K562 (cell line): Measurements from ENCODE around the gene PRKG1. TPM values are rescaled to one million over a fixed set of nuclear protein-coding genes. Genes with fewer than 3 reads are reported as not detected.

Experiments
- CTCF ChIP-seq, 3 experiments: IDR thresholded peaks in 2 of 3; conservative IDR thresholded peaks in 1 of 3; 2 replicates each; pipeline ENCODE4 v1.5.1; 2011 to 2012; ENCODE audit warnings: low read length in 3 of 3, mild to moderate bottlenecking in 3 of 3, control low read depth in 2 of 3, improper control_type of control experiment in 1 of 3, inconsistent platforms in 1 of 3, low read depth in 1 of 3, mixed read lengths in 1 of 3, moderate library complexity in 1 of 3; ENCODE audit not compliant: insufficient read depth in 2 of 3
- FOS ChIP-seq: IDR thresholded peaks from 3 replicates; pipeline ENCODE4 v1.6.1; 2011; ENCODE audit not compliant: insufficient read length; ENCODE audit errors: extremely low read depth
- HMBOX1 ChIP-seq: sonication (generic); IDR thresholded peaks from 2 replicates; pipeline ENCODE4 v1.6.1; 2016
- NFYB ChIP-seq: IDR thresholded peaks from 2 replicates; pipeline ENCODE4 v1.6.1; 2011; ENCODE audit warnings: mild to moderate bottlenecking, moderate library complexity; ENCODE audit not compliant: insufficient read length; ENCODE audit errors: extremely low read depth
- RBM22 ChIP-seq: fragments of 200-400 bp; formaldehyde crosslinking; IDR thresholded peaks from 2 replicates; pipeline ENCODE4 v1.6.1; 2018; ENCODE audit warnings: low read length, low read depth; ENCODE audit not compliant: poor library complexity, severe bottlenecking
- SMAD3 ChIP-seq: fragments of 450-650 bp; formaldehyde crosslinking; conservative IDR thresholded peaks from 2 replicates; pipeline ENCODE4 v1.4.0; 2020; ENCODE audit warnings: mild to moderate bottlenecking
- TRIM28 ChIP-seq: fragments of 450-650 bp; IDR thresholded peaks from 2 replicates; pipeline ENCODE4 v1.6.1; 2017
- ZNF121 ChIP-seq: sonication (generic); formaldehyde crosslinking; conservative IDR thresholded peaks from 2 replicates; pipeline ENCODE4 v1.8.0; 2022; ENCODE audit warnings: missing genetic modification reagents
- ZNF644 ChIP-seq: fragments of 200-800 bp; sonication (Bioruptor generic); IDR thresholded peaks from 2 replicates; pipeline ENCODE4 v1.6.1; 2016; ENCODE audit warnings: low read depth, missing genetic modification characterization, missing compliant biosample characterization
- polyA plus RNA-seq, 8 experiments: library from polyadenylated mRNA; depleted of rRNA in 4 of 8; stranded (reverse) in 5 of 8; unstranded in 3 of 8; fragments of >200 nt; fragmentation: Nextera tagmentation in 2 of 8; fragmentation: Illumina TruSeq in 1 of 8; extraction: Ambion mirVana in 2 of 8; extraction: Trizol in 1 of 8; gene quantifications; 2 replicates each; pipeline versions ENCODE4 v1.2.1 to v1.2.3, GENCODE V29; 2011 to 2014; ENCODE audit warnings: inconsistent platforms in 1 of 8, missing spikeins in 1 of 8
- total RNA-seq, 7 experiments: library from RNA; depleted of rRNA in 6 of 7; stranded (reverse); fragments of >200 nt in 6 of 7; fragmentation: Illumina TruSeq in 2 of 7; extraction: Trizol in 2 of 7; gene quantifications; 2 replicates each; pipeline versions ENCODE4 v1.2.1 to v1.2.3, GENCODE V29; 2011 to 2021; ENCODE audit warnings: low replicate concordance in 1 of 7
- TF ChIP-seq, protein P1 (sequence below): fragments of 450-650 bp; IDR thresholded peaks from 2 replicates; pipeline ENCODE4 v1.6.1; 2016; ENCODE audit warnings: antibody characterized with exemption

PRKG1 gene
- total and polyA plus RNA-seq, 9 of the 15 experiments (the other 6 are each of a cell fraction or from before 2014, with no cell fraction given) = 0.22 TPM; not detected in 8

DNA sequence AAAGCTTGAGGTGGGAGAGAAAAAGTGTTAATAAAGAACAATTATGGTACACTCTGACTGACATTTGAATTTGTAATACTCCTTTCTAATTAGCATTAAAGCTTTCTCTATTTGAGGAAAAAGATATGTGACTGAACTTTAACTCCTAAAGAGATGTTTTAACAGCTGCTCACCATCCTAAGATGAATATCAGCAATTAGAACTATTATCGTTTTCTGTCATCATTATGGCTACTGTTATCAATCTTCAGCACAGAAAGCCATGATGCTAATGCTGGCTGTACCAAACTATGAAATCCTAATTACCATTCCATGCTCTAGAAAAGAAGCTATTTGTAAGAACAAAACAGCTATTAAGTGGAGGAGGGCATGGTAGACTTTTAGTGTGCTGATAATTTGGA, 853.9 kb downstream of the PRKG1 start (continued):
- TF ChIP-seq RBM22 (no peak), TRIM28 (no peak), FOS (no peak), HMBOX1 (no peak), ZNF121 (CRISPR knock-in tag) (no peak), NFYB (no peak), CTCF (IDR thresholded peaks at IDR 0.05 in 2 of 3, conservative IDR thresholded peaks at IDR 0.05 in 1 of 3; ENCODE audit: insufficient read depth in 2 of 3, low read depth in 1 of 3, low read length in 3 of 3) (no peak), SMAD3 (CRISPR knock-in tag) (no peak), ZNF644 (tag) (no peak)
- TF ChIP-seq, protein P1, sequence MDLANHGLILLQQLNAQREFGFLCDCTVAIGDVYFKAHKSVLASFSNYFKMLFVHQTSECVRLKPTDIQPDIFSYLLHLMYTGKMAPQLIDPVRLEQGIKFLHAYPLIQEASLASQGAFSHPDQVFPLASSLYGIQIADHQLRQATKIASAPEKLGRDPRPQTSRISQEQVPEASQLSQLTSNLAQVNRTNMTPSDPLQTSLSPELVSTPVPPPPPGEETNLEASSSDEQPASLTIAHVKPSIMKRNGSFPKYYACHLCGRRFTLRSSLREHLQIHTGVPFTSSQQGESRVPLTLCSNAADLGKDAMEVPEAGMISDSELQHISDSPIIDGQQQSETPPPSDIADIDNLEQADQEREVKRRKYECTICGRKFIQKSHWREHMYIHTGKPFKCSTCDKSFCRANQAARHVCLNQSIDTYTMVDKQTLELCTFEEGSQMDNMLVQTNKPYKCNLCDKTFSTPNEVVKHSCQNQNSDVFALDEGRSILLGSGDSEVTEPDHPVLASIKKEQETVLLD = no peak
